Lung (tissue), 12 donors: ENCODE results near the gene FANCE. TPM values are rescaled to one million over a fixed set of nuclear protein-coding genes. Genes with fewer than 3 reads are reported as not detected.

Source experiments
- ATAC-seq: fragments of 200-7000 bp; cut with Tn5 transposase; one replicate; pipeline ENCODE4 v1.9.1; 2020; ENCODE audit warnings: moderate number of reproducible peaks; ENCODE audit not compliant: insufficient read depth, low FRiP score
- DNase-seq, 3 donors: peaks; one replicate each; pipeline ENCODE4 v3.0.0-alpha.2; 2013 to 2017
- H3K27ac ChIP-seq, 2 donors: one replicate each; pipeline ENCODE4 v1.5.1; 2013; ENCODE audit warnings: mild to moderate bottlenecking in 2 of 2, moderate library complexity in 2 of 2, control low read depth in 1 of 2, inconsistent platforms in 1 of 2, low read depth in 1 of 2, low read length in 1 of 2
- H3K27me3 ChIP-seq, 3 donors: one replicate each; pipeline ENCODE4 v1.5.1; 2013; ENCODE audit warnings: low read length in 2 of 3; ENCODE audit not compliant: control insufficient read depth in 3 of 3, insufficient read depth in 3 of 3
- H3K36me3 ChIP-seq, 4 donors: one replicate each; pipeline ENCODE4 v1.5.1; 2013; ENCODE audit warnings: low read length in 4 of 4, mild to moderate bottlenecking in 1 of 4, moderate library complexity in 1 of 4; ENCODE audit not compliant: control insufficient read depth in 4 of 4, insufficient read depth in 4 of 4
- H3K4me1 ChIP-seq, 5 donors: one replicate each; pipeline ENCODE4 v1.5.1; 2013; ENCODE audit warnings: low read length in 5 of 5, mild to moderate bottlenecking in 2 of 5, moderate library complexity in 1 of 5; ENCODE audit not compliant: control insufficient read depth in 5 of 5, insufficient read depth in 5 of 5
- H3K4me3 ChIP-seq: one replicate; pipeline ENCODE4 v1.5.1; 2013; ENCODE audit warnings: mild to moderate bottlenecking, control low read depth, moderate library complexity
- H3K9ac ChIP-seq, 2 donors: one replicate each; pipeline ENCODE4 v1.5.1; 2013; ENCODE audit warnings: low read length in 2 of 2, control low read depth in 1 of 2; ENCODE audit not compliant: insufficient read depth in 1 of 2
- H3K9me3 ChIP-seq, 4 donors: one replicate each; pipeline ENCODE4 v1.5.1; 2013; ENCODE audit warnings: low read length in 3 of 4, mild to moderate bottlenecking in 1 of 4, moderate library complexity in 1 of 4; ENCODE audit not compliant: control insufficient read depth in 4 of 4, insufficient read depth in 3 of 4
- CTCF ChIP-seq: IDR thresholded peaks from 2 replicates; pipeline ENCODE4 v1.5.1; 2012; ENCODE audit warnings: mild to moderate bottlenecking; ENCODE audit errors: control extremely low read depth, extremely low read depth
- WGBS, 2 donors: extraction: QIAGEN DNeasy Blood & Tissue Kit; methylation state at CpG; one replicate each; pipeline ENCODE4 v1.1.7; 2013; 5-methylcytosine and 5-hydroxymethylcytosine counted together
- polyA plus RNA-seq, 2 donors: library from polyadenylated mRNA; stranded (reverse); fragments of 200-250 nt; gene quantifications; one replicate each; pipeline ENCODE4 v1.2.1, GENCODE V29; 2013
- total RNA-seq, 2 donors: library from RNA; depleted of rRNA in 1 of 2; stranded (reverse); fragments of >200 nt in 1 of 2; gene quantifications; one replicate each; pipeline ENCODE4 v1.2.1, GENCODE V29; 2014 to 2021
- donor health status: control.
- donor health status: control.
- donor health status: Bipolar disorder and iron deficiency.
- donor health status: healthy.
- donor health status: DM: yes; HTN: yes; CAD: no.

Gene FANCE
- total and polyA plus RNA-seq, 4 donors = 3.1 to 7.3 (median 6.3) TPM

DNA sequence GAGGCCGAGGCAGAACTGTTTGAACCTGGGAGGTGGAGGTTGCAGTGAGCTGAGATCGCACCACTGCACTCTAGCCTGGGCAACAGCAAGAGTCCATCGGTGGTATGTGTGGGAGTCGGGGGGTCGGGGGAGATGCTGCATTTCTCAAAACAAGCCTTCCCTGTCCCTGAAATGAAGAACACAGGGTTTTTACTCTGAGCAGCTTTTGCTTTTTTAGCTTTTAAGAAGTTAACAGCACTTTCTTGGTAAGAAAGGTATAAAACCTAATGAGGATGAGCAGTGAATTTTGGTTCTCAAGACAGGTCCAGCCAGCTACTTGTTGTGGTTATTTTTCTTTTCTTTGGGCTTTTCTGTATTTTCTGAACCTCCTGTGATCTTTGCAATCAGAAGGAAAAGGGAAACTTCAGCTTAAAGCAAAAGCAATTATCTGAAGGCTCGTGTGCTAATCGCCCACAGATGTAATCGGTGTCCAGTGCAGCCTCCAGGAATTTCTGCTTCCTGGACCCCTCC is 19.8 kb downstream of the FANCE start:
- Histone ChIP-seq H3K4me3 (no peak overlapping the region), H3K9ac (no peak overlapping the region), H3K4me1 (peaks cover 0 to 16% (median 9%) of the 10 kb centered on the region in 5 donors), H3K27me3 (no peaks in the 10 kb centered on the region), H3K27ac (no peak overlapping the region), H3K36me3 (peaks cover 0 to 54% (median 29%) of the 10 kb centered on the region in 4 donors), H3K9me3 (no peaks in the 10 kb centered on the region)
- no peak for ATAC-seq
- 66 to 70% methylated on average over 8 of the region's 8 CpGs for WGBS, 2 donors
- no peak for TF ChIP-seq CTCF
- no peak for DNase-seq

GRCh38 chr6:35473075-35473849 is 21.1 kb downstream of the FANCE start:
- H3K36me3 ChIP-seq = peaks cover 0 to 55% (median 29%) of the 10 kb centered on the region in 4 donors
- WGBS, 2 donors = 85 to 91% methylated on average over 9 of the region's 9 CpGs
- TF ChIP-seq CTCF = no peak

DNA sequence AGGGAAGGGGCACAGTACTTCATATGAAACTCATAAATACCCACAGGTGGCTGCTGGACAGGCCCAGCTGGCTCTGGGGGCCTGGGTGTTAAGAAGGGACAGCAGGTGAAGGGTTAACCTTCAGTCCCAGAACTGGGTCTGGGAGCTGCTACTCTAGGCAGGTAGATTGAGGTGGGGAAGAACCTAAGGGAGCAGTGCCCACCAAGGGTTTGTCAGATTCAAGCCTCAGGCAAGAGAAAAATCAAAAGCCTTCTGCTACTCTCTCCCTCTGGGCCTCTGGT is 21.7 kb downstream of the FANCE start:
- no peaks in the 10 kb centered on the region for H3K9me3 ChIP-seq
- H3K27me3 ChIP-seq = no peaks in the 10 kb centered on the region
- H3K4me1 ChIP-seq = peaks cover 0 to 16% (median 7%) of the 10 kb centered on the region in 5 donors
- no peak overlapping the region for H3K9ac ChIP-seq
- DNase-seq (no peak), ATAC-seq (no peak)
- peaks cover 0 to 54% (median 29%) of the 10 kb centered on the region in 4 donors for H3K36me3 ChIP-seq
- TF ChIP-seq CTCF = no peak
- no peak overlapping the region for H3K4me3 ChIP-seq
- H3K27ac ChIP-seq = no peak overlapping the region

More at GRCh38 chr6:35473075-35473849, 21.1 kb downstream of the FANCE start:
- Histone ChIP-seq H3K9me3 (no peaks in the 10 kb centered on the region), H3K27ac (peak overlapping the region in 1 of 2 donors; percentile 51), H3K9ac (no peak overlapping the region), H3K27me3 (no peaks in the 10 kb centered on the region), H3K4me3 (no peak overlapping the region), H3K4me1 (peaks cover 0 to 16% (median 9%) of the 10 kb centered on the region in 5 donors)
- DNase-seq = no peak
- ATAC-seq = no peak
